HG02763 (cell line): ENCODE data around the gene PPFIA1.

Source experiments
- ATAC-seq: cut with Tn5 transposase; IDR thresholded peaks from one replicate; pipeline ENCODE4 v1.9.1; 2021; ENCODE audit warnings: mild to moderate bottlenecking, moderate library complexity; ENCODE audit not compliant: unreplicated experiment

The PPFIA1 gene

DNA sequence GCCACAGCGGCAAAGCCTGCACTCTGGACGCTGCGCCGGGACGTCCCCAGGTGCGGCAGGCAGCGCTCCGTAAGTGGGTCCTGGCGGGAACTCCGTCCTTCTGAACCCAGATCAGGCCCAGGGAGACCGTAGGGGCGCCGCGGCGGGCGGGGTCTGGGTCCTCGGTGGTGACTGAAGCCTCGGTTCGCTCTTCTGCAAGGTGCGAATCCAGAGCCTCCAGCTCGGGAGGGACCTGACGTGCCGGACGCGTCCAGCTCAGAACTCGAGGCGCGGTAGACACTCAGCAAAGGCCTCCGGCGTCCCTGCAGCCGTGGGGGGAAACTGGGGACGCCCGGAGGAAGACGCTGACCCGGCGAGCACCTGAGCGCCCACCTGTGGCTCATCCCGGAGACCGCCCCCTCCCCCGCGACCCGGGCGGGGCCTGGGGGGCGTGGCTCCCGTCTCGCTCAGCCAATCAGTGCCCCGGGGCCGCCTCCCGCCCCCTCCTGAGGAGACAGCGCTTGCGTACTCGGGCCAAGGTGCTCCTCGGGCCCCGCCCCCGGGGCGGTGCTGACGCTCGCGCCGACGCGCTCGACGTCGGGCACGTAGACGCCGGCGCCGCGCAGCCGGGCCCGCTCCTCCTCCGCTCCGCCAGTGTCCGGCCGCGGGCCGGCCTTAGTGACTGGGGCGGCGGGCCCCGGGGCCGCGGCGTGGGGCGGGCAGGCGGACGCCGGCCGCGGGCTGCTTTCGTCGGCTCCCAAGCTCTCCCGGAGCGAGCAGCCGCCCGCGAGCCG, at the start of gene PPFIA1:
Gene PPFIA1, plus strand, starts transcription at position 587 of the 773 bp plus-strand sequence. CDS start 1,483 bp downstream, outside the sequence.
- peak; percentile 89 for ATAC-seq

DNA sequence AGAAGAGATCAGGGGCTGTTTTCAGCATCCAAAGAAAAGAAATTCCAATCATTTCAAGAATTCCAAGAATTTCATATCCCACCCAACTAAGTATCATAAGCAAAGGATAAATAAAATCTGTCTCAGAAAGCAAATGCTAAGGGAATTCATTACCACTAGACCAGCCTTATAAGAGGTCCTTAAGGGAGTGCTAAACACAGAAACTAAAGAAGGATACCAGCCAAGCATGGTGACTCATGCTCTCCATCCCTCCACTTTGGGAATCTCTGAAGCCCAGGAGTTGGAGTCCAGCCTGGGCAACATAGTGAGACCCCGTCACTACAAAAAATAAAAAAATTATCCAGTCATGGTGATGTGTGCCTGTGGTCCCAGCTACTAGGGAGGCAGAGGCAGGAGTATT, 49.6 kb upstream of the PPFIA1 start:
- no peak for ATAC-seq

DNA sequence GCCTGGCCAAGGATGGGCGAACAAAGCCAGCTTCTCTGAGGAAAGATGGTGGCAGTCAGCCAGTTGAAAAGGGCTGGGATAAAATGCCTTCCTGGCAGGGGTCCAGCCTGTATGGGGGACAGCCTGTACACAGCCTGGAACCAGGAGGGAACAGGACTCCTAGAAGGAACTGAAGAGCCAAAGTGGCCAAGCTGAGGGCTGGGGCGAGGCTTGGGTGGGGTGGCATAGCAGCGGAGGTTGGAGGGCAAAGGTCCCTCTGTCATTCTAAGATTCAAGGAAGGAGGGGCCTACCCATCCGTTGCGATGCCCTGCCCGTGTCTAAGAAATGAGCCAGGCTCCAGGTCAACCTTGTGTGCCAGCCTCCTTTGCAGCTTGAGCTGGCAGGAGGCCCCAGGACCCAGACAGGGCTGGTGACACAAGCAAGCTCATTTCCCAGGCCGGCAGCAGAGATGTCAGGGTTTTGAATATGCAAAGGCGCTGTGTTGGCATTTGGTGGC, 44.8 kb upstream of the PPFIA1 start:
- no peak for ATAC-seq

DNA sequence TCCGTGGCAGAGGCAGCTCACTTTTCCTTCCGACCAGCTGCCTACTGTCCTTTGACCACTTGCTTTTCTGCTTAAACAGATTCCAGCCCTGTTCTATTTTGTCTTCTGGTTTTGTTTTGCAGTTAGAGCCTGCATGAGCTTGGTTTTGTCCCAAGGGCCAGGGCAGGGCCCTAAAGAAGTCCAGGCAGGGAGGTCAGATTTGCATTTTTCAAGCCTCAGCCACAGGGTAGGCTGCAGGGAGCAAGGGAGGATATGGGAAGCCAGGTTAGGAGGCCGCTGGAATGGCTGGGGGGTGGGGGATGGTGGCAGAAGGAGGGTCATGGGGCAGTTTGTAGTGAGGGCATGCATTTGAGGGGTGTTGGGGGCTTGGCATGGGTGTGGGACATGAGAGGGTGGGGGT, 44.3 kb upstream of the PPFIA1 start:
- no peak for ATAC-seq

DNA sequence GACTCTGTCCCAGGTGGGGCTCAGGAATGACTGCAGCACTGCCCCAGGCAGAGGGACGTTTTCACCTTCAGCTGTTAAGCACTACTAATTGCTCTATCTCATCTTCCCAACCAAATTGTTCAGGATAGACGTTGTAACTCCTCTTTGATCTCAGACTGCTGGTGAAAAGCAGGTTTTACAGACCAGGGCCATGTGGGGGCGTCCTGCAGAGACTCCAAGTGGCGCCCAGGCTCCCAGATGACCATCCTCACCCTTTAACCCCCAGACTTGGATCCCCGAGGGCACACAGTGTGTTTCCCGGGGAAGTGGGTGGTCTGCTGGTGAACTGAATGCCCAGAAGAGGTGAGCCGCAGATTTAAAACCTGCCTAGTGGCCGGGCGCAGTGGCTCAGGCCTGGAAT, 43.5 kb upstream of the PPFIA1 start:
- no peak for ATAC-seq

DNA sequence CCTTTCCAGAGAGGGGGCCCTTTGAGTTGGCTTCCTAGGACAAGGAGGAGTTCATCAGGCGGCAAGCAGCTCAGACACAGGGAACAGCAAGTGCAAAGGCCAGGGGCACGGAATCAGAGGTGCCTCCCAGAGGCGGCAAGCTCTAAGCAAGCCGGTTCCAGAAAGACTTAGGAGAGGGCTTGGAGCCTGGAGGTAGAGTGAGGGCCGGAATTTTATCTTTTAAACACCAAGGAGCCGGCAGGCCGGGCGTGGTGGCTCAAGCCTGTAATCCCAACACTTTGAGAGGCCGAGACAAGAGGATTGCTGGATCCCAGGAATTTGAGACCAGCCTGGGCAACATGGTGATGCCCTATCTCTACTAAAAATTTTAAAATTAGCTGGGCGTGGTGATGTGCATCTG, 40.8 kb upstream of the PPFIA1 start:
- no peak for ATAC-seq

DNA sequence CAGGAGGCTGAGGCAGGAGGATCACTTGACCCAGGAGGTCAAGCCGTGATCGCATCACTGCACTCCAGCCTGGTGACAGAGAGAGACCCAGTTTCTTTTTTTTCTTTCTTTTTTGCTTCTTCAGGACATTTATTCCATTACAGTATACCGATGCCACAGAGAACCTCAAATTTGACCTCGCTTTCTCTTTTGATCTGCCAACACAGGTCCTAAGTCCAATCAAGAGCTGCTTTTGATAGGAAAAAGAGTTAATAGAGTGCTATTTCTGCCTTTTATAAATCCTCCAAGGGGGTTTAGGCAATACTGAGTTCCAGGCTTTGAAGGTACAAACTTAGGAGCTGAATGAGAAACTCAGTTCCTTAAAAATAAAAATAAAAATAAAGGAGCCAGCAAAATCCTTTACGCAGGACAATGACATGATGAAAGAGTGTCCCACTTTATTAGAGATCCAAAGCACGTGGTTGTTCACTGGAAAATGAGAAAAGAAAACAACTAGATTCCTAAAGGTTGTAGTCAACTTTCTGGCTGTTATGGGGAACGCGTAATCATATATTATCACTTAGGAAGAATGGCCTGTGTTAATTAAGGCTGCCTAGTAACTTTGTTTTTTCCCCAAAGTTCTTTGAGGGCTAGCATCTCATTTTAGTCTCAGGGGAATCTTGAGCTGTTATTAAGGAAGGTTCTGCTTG, 40.2 kb upstream of the PPFIA1 start:
- no peak for ATAC-seq

DNA sequence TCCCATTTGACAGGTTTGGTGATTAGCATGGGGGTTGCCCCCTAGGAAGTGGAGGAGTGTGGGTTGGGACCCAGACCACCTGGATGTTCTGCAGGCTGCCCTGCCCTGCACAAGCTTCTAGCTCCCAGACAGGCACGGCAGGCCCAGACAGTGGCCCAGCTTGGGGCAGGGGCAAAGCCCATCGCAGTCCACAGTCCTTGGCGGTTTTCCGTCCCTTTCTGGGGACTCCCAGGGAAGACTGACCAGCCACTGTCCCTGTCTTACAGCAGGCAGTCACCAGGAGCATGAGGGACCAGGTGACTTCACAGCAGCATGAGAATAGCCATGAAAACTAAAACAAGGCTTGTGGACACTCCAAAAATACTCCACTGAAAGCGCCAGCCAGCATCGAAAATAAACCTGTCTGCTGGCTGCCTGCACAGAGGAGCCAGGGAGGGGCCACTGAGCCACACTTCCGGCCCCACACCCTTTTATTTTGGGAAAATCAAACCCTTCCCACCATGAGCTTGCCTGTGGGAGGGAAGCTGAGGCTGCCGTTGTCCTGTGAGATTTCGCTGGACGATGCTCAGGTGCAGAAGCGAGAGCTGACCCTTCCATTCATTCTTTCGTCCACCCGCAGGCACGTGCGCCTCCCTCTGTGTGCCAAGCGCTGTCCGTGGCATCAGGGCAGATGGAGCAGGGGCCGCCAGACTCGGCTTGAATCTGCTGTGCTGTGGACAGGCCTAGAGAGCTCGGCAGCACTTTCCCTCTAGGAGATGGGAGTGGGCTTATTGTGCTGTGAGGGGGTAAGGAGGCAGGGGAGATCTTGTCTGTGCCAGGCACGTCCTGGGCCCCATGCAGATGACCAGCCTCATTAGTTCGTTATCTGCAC, 39.4 kb upstream of the PPFIA1 start:
- no peak for ATAC-seq

DNA sequence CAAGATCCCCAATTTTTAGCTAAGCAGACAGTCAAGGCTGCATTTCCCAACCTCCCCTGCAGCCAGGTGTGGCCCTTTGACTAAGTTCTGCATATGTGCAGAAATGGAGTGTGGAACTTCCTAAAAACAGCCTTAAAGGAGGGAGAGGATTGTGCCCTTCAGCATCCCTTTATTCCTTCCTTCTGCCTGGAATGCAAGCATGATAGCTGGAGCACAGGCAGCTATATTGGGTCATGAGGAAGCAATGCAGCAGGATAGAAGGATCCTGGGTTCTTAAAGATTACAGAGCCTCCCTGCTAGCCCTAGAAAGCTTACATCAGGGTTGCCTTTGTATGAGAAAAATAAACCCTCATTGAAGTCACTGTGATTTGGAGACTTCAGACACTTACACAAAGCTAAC, 37.5 kb upstream of the PPFIA1 start:
- ATAC-seq = no peak

DNA sequence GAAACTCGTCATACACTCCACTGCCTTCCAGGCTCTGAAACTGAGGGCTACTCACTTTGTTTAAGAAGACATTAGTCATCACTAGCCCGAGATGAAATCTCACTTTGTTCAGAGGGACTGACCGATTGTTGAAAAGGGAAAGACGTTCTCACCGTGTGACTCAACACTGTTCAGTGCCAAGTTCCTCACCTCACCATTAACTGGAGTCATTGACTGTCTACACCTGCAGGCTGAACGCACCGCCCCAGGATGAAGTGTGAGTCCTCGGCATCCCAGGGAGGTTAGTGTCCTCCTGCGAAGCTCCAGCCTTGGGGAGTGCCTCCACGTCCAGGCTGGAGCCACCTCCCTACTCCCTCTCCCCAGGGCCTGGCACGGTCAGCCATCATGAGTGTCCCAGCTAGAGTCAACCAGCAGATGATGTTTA, 37.0 kb upstream of the PPFIA1 start:
- no peak for ATAC-seq

DNA sequence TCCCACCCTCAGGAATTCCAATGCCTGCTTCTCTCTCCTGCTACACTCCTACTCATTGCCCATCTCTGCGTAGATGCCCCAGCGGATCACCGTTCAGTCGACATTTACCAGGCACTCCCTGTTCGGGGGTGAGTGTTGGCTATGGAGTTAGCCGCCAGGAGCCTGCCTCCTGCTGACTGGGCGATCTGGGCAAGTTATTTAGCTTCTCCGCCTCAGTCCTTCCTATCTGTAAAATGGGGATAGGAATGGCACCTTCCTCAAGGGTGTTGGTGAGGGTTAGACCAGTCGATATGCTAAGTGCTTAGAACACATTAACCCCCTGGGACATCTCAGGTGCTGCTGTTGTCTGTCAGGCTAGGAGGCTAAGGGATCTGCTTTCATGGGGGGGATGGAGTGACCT, 36.5 kb upstream of the PPFIA1 start:
- no peak for ATAC-seq

DNA sequence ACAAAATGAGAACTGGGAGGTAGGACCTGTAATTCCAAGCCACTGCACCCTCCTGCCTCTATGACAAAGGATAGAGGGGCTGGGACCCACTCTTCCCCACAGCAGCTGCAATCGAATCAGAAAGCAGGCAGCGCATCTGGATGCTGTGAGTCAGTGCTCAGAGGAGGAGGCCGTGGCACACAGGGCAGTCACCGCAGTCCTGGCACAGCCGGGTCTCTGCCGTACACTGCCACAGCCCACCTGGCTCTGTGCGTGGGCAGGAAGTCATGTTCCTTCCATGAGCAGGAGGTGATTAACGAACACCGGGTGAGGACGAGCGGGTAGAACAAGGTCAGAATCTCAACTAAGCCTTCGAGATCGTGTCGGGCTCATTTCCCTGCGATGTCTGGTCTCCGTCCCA, 30.2 kb upstream of the PPFIA1 start:
- ATAC-seq = no peak

DNA sequence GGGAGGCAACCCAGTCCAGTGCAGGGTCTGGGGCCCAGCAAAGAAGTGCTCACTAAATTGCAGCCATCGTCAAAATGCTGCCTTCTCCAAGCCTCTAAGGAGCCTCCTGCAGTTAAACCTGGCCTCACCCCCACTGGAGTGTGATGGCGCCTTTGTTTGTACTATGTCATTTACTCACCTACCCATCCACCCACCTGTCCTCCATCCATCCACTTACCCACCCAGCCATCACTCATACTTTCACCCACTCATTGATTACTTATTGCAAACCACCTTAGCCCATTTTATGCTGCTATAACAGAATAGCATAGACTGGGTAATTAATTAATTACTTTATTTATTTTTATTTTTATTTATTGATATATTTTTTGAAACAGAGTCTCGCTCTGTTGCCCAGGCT, 28.8 kb upstream of the PPFIA1 start:
- no peak for ATAC-seq

DNA sequence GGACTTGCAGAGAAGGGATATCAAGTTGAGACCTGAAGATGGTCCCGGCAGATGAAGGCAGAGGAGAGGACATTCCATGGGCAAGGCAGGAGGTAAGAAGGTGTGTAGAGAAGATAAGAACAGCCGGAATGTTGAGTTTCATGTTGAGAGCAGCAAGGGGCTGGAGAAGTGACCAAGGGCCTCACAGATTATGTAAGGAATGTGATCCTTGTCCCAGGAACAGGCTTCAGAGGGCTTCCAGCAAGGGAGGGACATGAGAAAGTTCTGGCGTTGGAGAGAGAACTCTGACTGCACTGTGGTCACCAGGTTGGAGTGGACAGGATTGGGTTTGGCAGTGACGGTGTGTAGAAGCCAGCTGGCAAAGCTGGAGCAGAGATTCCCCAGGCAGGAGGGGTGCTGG, 27.6 kb upstream of the PPFIA1 start:
- ATAC-seq = no peak

DNA sequence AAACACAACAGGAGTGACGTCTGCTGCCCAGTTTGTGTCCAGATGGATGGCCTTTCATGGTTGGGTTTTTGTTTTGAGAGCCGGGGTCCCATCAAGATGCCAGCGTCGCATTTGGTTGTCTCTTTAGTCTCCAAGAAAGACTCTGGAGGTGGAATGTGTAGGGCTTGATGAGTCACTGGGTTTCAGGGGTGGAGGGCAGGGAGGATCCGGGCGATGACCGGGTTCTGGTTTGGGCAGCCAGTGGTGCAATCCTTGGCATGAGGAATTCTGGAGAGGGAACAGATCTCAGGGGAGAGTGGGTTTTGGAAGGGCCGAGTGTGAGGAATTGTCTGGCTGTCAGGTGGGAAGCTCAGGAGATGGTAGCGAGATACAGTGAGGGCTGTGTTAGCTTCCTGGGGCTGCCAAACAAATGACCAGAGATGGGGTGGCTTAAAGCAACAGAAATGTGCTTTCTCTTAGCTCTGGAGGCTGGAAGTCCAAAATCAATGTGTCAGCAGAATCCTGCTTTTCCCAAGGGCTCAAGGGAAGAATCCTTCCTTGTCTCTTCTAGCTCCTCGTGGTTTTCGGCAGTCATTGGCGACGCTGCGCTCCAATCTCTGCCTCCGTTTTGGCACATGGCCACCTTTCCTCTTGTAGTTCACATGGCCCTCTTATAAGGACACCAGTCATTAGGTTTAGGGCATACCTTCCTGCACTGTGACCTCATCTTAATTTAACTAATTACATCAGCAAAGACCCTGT, 26.4 kb upstream of the PPFIA1 start:
- ATAC-seq = no peak

DNA sequence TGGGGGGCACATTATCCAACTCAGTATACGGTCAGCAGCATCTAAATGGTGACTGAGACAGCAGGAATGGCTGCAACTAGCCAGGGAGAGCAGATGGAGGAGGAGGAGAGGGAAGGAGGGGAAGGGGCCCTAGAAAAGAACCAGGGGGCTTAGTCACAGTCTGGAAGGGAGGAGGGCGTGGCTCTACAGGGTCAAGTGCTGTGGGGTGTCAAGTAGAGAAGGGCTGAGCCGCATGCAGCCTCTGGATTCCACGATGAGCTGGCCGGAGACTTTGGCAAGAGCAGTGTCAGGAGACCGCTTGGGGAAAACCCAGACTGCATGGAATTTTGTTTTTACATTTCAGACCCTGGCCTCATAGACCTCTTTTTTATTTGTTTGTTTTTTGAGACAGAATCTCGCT, 25.8 kb upstream of the PPFIA1 start:
- no peak for ATAC-seq

DNA sequence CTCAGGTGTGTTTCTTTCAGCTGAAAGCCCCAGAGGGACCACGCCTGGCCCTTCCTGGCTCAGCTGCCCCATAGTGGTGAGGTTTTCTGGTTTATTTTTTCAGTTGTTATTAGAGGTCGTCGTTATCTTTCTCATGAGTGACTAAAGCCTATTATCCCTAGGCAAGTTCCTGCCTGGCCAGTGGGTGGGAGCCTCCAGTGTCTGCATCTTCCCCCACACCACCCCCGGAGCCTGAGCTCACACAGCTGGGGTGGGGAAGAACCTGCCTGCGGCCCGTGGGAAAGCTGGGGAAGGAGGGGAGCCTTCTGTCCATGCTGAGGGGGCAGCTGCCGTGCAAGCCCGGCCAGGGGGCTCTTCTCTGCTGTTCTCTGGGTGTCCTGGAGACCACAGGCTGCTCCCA, 24.3 kb upstream of the PPFIA1 start:
- ATAC-seq = no peak

DNA sequence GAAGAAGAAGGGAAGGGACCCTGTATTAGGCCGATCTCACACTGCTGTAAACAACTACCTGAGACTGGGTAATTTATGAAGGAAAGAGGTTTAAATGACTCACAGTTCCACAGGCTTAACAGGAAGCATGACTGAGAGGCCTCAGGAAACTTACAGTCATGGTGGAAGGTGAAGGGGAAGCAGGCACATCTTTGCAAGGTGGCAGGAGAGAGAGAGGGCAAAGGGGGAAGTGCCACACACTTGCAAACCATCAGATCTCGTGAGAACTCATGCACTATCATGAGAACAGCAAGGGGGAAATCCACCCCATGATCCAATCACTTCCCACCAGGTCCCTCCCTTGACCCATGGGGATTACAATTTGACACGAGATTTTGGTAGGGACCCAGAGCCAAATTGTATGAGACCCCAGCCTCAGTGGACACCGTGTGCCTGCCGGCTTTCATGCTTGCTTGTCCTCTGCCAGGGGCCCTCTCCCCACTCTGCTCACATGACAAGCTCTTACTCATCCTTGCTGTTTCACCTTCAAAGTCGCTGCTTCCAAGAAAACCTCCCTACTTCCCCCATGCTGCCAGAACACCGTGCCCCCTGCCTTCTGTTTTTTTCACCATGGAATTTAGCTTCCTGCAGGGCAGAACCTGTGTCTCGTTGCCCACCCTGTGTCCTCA, 23.3 kb upstream of the PPFIA1 start:
- no peak for ATAC-seq

DNA sequence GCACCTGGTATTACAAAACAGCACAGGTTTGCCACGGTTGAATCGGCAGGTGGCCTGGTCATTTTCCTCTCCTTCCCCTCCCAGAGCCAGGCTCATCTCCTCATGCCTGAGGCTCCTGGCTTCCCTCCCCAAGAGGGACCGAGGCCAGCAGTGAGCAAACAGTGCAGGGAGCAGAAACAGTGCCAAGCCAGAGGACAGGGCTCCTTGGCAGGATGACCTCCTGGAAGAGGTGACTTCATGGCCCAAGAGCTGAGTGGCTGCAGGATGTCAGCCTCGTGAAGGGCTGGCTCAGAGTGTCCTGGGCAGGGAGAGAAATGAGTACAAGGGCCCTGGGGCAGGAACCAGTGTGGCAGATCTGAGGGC, 22.8 kb upstream of the PPFIA1 start:
- ATAC-seq = no peak
